LNCAP (cell line): Measurements from ENCODE around the gene ELF4.

Source experiments
- TF ChIP-seq, protein P1 (sequence below): fragments of 450-650 bp; IDR thresholded peaks from 2 replicates; pipeline ENCODE4 v1.5.1; 2017; ENCODE audit warnings: mild to moderate bottlenecking

ELF4 gene

GRCh38 chrX:130027569-130027968 is 82.7 kb downstream of the ELF4 start:
- TF ChIP-seq, protein P1, sequence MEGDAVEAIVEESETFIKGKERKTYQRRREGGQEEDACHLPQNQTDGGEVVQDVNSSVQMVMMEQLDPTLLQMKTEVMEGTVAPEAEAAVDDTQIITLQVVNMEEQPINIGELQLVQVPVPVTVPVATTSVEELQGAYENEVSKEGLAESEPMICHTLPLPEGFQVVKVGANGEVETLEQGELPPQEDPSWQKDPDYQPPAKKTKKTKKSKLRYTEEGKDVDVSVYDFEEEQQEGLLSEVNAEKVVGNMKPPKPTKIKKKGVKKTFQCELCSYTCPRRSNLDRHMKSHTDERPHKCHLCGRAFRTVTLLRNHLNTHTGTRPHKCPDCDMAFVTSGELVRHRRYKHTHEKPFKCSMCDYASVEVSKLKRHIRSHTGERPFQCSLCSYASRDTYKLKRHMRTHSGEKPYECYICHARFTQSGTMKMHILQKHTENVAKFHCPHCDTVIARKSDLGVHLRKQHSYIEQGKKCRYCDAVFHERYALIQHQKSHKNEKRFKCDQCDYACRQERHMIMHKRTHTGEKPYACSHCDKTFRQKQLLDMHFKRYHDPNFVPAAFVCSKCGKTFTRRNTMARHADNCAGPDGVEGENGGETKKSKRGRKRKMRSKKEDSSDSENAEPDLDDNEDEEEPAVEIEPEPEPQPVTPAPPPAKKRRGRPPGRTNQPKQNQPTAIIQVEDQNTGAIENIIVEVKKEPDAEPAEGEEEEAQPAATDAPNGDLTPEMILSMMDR: no peak

DNA sequence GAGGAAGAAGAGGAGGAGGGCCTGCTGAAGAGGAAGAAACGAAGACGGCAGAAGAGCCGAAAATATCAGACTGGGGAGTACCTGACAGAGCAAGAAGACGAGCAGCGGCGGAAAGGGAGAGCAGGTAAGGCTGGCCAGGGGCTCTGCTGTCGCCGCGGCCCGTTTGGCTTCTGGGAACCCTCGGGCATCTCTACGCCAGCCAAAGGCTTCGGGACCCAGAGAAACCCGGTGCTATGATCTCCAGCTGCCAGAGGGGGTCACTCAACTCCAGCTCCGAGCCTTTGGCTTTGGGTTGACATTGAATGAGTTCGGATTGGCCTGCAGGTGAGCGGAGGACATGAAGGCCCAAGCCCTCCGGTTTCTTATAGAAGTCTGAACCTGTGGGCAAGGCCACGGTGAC is 85.0 kb downstream of the ELF4 start:
- TF ChIP-seq, protein P1: no peak

DNA sequence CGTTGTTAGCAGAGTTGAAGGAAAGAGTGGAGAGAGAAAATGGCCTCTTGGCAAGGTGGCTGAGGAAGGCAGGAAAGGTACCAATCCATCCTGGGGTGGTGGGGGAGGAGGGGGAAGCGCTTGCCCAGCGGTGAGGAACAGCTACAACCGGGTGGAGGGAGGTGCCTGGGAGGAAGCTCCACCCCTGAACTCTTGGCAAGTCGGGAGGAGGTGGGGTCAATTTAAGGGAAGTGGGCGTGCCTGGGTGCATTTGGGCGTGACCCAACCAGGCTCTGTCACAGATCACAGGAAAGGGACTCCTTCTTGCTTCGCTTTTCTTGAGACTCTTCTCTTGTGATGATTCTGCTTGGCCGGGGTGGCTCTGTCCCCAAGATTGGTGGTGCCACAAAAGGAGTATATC is 86.2 kb downstream of the ELF4 start:
- TF ChIP-seq, protein P1: no peak

DNA sequence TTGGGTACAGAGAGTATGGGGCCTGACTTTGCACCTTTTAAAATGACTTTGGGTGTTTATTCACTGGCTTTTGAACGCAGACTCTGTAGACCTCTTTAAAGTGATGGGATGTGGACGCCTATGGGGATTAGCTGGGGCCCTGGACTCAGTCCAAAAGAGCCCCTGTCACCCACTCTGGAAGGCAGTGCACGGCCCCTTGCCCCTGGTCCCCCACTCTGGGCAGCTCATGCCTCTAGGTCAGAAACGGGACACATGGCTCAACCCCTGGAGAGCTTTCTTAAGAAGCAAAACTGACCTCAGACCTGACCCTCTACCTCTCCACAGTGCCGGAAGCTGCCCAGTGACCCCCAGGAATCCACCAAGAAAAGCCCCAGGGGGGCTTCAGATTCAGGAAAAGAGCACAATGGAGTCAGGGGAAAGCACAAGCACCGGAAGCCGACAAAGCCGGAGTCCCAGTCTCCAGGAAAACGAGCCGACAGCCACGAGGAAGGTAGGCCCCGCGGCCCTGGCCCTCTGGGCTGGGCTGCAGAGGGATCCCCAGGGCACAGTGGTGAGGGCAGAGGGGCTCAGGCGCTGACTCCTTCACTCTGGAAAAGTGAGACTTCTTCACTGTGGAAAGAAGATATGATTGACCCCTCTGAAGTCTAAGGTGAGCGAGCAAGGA is 89.5 kb downstream of the ELF4 start:
- TF ChIP-seq, protein P1: no peak

- TF ChIP-seq, protein P1: no peak
Measured at GRCh38 chrX:130018143-130018542, 92.2 kb downstream of the ELF4 start.

GRCh38 chrX:130015181-130015580 is 95.1 kb downstream of the ELF4 start:
- TF ChIP-seq, protein P1: no peak
